Subcutaneous adipose tissue (tissue), 4 donors: Measurements from ENCODE around the gene NDUFB8. TPM values are rescaled to one million over a fixed set of nuclear protein-coding genes. Genes with fewer than 3 reads are reported as not detected.

ENCODE experiments used
- CTCF ChIP-seq: fragments of 450-650 bp; IDR thresholded peaks from one replicate; pipeline ENCODE4 v1.5.1; 2016; ENCODE audit warnings: low read depth, mild to moderate bottlenecking, control low read depth, antibody characterized with exemption, moderate library complexity
- total RNA-seq, 4 donors: library from RNA; depleted of rRNA; stranded (reverse); fragments of >200 nt; gene quantifications; one replicate each; pipeline ENCODE4 v1.1.0, GENCODE V29; 2016

The NDUFB8 gene
- total RNA-seq, 4 donors from 2014 or later = 84.9 to 176 (median 135) TPM

DNA sequence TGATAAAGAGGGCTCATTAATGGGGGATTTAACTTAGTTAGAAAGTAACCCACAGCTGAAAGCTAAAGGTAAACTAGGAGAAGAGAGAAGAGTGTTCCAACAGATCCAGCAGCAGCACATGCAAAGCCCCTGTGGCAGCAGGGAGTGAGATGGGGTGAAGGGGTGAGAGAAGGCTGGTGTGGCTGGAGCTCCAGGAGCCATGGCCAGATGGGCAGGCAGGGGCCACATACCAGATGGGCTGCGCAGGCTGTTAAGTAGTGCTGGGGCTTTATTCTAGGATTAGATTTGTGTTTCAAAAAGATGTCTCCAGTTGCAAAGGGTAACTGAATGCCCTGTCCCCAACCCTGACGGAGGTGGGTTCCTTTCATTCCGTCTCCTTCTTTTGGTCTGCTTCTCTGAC is 39.2 kb upstream of the NDUFB8 start:
- no peak for TF ChIP-seq CTCF

DNA sequence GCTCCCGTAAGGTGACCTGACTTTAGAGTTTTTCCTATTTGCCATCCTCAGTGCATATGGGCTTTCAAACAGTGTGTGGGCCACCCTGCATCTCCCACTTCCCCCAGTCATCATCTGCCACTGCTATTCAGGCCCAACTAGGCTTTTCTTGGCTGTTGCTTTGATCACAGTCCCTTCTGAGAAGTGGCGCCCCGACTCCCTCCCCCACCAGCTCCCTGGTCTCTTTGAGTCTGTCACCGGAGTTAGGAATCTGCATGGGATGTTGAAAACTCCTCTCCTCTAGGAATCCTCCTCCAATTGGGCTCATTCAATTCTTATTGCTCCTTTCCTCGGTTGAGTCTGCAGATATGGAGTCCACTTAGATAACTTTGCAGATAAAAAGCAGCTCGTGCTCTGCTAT is 38.2 kb upstream of the NDUFB8 start:
- no peak for TF ChIP-seq CTCF

DNA sequence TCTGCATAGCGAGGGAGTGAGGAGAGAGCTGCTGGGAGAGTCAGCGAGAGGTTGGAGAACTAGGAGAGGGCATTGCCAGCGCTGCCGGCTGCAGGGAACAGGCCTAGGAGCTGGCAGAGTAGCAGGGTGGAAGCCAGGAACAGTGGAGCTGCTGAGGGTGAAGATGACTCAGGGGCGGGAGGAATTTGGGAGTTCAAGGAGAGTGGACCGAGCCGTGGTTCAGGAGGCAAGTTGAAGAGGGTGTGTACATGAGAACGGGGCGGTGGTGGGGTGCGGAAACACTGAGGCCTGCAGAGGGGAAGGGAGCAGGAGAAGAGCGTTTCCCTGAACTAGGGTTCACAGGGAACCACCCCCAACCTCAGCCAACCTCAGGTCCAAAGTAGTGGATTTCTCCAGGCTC is 37.6 kb upstream of the NDUFB8 start:
- TF ChIP-seq CTCF = no peak

- TF ChIP-seq CTCF = no peak
Observed at GRCh38 chr10:100566561-100566960, 36.9 kb upstream of the NDUFB8 start.

GRCh38 chr10:100565206-100565985 is 35.7 kb upstream of the NDUFB8 start:
- no peak for TF ChIP-seq CTCF

GRCh38 chr10:100562008-100562672 is 32.5 kb upstream of the NDUFB8 start:
- no peak for TF ChIP-seq CTCF

- no peak for TF ChIP-seq CTCF
Observed at GRCh38 chr10:100561005-100561404, 31.3 kb upstream of the NDUFB8 start.
